Gastrocnemius medialis (tissue), 4 donors: ENCODE measurements around the gene KPRP.

ENCODE experiments used
- CTCF ChIP-seq, 5 experiments: fragments of 450-650 bp in 3 of 5; fragments of 200-600 bp in 2 of 5; sonication (generic) in 2 of 5; IDR thresholded peaks in 4 of 5; conservative IDR thresholded peaks in 1 of 5; 1 replicate in 4 of 5; 2 replicates in 1 of 5; pipeline ENCODE4 v1.5.1; 2016 to 2019; ENCODE audit warnings: antibody characterized with exemption in 5 of 5, mild to moderate bottlenecking in 3 of 5, moderate library complexity in 3 of 5
- POLR2A ChIP-seq, 2 donors: fragments of 450-650 bp; IDR thresholded peaks; one replicate each; pipeline ENCODE4 v1.6.1; 2017; ENCODE audit warnings: antibody characterized with exemption in 2 of 2, mild to moderate bottlenecking in 2 of 2, moderate library complexity in 2 of 2

DNA sequence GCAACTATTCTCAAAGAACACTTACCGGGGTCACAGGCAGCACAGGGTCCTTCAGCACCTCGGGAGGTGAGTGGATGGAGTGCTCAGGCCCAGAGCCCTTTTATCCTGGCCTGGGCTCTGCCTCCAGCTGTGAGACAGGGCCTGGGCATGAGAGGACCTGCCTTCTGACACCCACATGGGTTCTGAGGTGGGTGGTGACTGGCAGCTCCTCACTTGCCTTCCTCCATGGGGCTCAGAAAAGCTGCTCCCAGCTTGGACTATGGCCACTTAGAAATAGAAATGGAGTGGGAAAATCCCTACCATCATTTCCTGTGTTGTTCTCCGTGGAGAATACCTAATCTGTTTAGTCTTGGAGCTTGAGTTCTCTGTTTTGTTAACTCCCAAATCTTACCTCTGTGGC is 48.8 kb downstream of the KPRP start, which contains the start of gene LCE1C:
- no peak for TF ChIP-seq CTCF (IDR thresholded peaks at IDR 0.05 in 4 of 5, conservative IDR thresholded peaks at IDR 0.05 in 1 of 5)
- TF ChIP-seq POLR2A (IDR thresholded peaks at IDR 0.05): no peak
